OCI-LY7 (cell line): ENCODE data around the gene PLEKHG4B. TPM values are rescaled to one million over a fixed set of nuclear protein-coding genes. Genes with fewer than 3 reads are reported as not detected.

Experiments used
- BruUV-seq: library from RNA; stranded (reverse); fragments of 400-500 nt; replicated peaks from 2 replicates; lab custom pipeline; 2021; lab: Mats Ljungman, UMichigan
- CTCF ChIA-PET: fragments of 300-600 bp; sonication (Branson Sonifier 250); formaldehyde crosslinking; loops from one replicate; lab custom pipeline; 2022; ENCODE audit warnings: antibody characterized with exemption; ENCODE audit not compliant: unreplicated experiment; lab: Charles Lee
- POLR2A ChIA-PET: fragments of 300-600 bp; sonication (Branson Sonifier 250); formaldehyde crosslinking; loops from one replicate; lab custom pipeline; 2022; ENCODE audit warnings: antibody characterized with exemption; lab: Charles Lee
- DNase-seq: peaks from one replicate; pipeline ENCODE4 v3.0.0-alpha.2; 2015; ENCODE audit warnings: low spot score
- H2AFZ ChIP-seq: fragments of 200-600 bp; sonication (generic), shearing (Covaris generic); 2 replicates; pipeline ENCODE4 v1.6.1; 2014; ENCODE audit warnings: mild to moderate bottlenecking, antibody characterized with exemption, low read length, moderate library complexity
- H3K27ac ChIP-seq: fragments of 200-600 bp; sonication (generic); 2 replicates; pipeline ENCODE4 v1.5.1; 2014; ENCODE audit warnings: mixed run types, low read depth, mild to moderate bottlenecking, moderate library complexity, low read length, inconsistent platforms; ENCODE audit not compliant: poor library complexity, severe bottlenecking
- H3K36me3 ChIP-seq: fragments of 200-600 bp; sonication (generic); 2 replicates; pipeline ENCODE4 v1.6.1; 2014; ENCODE audit warnings: mild to moderate bottlenecking, antibody characterized with exemption, low read length, moderate library complexity, mixed read lengths; ENCODE audit not compliant: insufficient read depth
- H3K4me1 ChIP-seq: fragments of 200-600 bp; sonication (generic); 2 replicates; pipeline ENCODE4 v1.5.1; 2014; ENCODE audit warnings: mild to moderate bottlenecking, low read length; ENCODE audit not compliant: insufficient read depth, poor library complexity, severe bottlenecking
- H3K4me2 ChIP-seq: fragments of 200-600 bp; sonication (generic); 2 replicates; pipeline ENCODE4 v1.6.1; 2014; ENCODE audit warnings: mild to moderate bottlenecking, low read length
- H3K4me3 ChIP-seq: fragments of 200-600 bp; sonication (generic); 2 replicates; pipeline ENCODE4 v1.5.1; 2014; ENCODE audit warnings: mild to moderate bottlenecking, low read depth, low read length; ENCODE audit not compliant: poor library complexity, severe bottlenecking
- H3K79me2 ChIP-seq: fragments of 200-600 bp; sonication (generic); 2 replicates; pipeline ENCODE4 v1.6.1; 2016; ENCODE audit warnings: low read depth, mild to moderate bottlenecking, low read length, moderate library complexity, mixed read lengths; ENCODE audit not compliant: insufficient read depth
- H3K9me2 ChIP-seq: fragments of 200-600 bp; sonication (generic); 2 replicates; pipeline ENCODE4 v1.6.1; 2016; ENCODE audit warnings: mild to moderate bottlenecking, low read length, mixed read lengths; ENCODE audit not compliant: insufficient read depth
- H3K9me3 ChIP-seq: fragments of 200-600 bp; sonication (generic); 2 replicates; pipeline ENCODE4 v1.6.1; 2014; ENCODE audit warnings: mild to moderate bottlenecking, mixed run types, low read length, mixed read lengths
- H4K20me1 ChIP-seq: fragments of 200-600 bp; sonication (generic); 2 replicates; pipeline ENCODE4 v1.6.1; 2014; ENCODE audit warnings: mild to moderate bottlenecking, antibody characterized with exemption, low read length, moderate library complexity, mixed read lengths; ENCODE audit not compliant: insufficient read depth
- EZH2phosphoT487 ChIP-seq: fragments of 200-600 bp; sonication (generic); IDR thresholded peaks from 2 replicates; pipeline ENCODE4 v1.6.1; 2018; ENCODE audit warnings: low read depth, borderline replicate concordance, mild to moderate bottlenecking, mixed run types, antibody characterized with exemption, low read length, moderate library complexity, mixed read lengths
- intact Hi-C: fragments of 100-400 bp; cut with micrococcal nuclease; formaldehyde crosslinking; loops from one replicate; pipeline ENCODE4 v1.10.0; 2022; ENCODE audit not compliant: unreplicated experiment
- total RNA-seq, 2 experiments: library from RNA; depleted of rRNA in 1 of 2; stranded (reverse); fragments of >200 nt in 1 of 2; shearing (Covaris generic) in 1 of 2; gene quantifications; 2 replicates each; pipeline ENCODE4 v1.2.3, GENCODE V29; 2014 to 2022
- TF ChIP-seq, protein P1 (sequence below): fragments of 200-600 bp; sonication (generic); conservative IDR thresholded peaks from 2 replicates; pipeline ENCODE4 v1.5.1; 2014; ENCODE audit warnings: mild to moderate bottlenecking, antibody characterized with exemption, low read length, moderate library complexity, mixed read lengths

Gene PLEKHG4B
- total RNA-seq, 2 experiments from 2014 or later = 0.30 to 0.41 TPM

DNA sequence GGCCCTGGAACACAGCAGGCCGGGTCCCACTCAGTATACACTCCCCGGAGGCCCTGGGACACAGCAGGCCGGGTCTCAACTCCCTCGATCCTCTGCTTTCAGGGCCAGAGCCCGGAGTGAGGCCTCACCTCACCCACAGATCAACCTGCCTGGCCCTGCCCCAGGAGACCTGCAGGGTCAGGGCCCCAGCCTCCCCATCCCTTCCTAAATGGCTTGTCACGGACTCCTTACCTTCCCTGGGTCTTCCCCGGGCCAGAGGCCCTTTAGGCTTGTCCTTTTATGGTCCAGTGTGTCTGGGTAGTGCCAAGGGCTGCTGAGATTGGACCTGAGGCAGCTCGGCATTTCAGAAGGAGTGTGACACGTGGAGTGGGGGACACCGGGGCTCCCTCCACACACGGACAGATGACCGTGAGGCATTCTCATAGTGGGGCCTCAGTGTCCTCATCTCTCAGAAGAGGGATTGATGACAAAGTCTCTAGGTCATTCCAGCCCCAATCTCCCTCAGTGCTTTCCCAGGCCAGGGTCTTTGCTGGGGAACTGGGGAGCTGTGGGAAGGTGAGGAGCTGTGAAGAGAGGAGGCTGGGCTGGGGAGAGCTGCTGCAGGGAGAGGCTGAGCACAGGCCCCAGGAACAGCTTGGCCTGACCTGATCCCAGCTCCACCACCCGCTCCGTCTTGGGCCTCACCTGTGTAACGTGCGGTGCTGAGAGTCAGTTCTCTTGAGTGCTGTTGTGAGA is 18.0 kb upstream of the PLEKHG4B start:
- intact Hi-C loops = no loop called here
- no peaks in the 10 kb centered on the region for H3K79me2 ChIP-seq
- TF ChIP-seq EZH2phosphoT487 = no peak
- TF ChIP-seq, protein P1, sequence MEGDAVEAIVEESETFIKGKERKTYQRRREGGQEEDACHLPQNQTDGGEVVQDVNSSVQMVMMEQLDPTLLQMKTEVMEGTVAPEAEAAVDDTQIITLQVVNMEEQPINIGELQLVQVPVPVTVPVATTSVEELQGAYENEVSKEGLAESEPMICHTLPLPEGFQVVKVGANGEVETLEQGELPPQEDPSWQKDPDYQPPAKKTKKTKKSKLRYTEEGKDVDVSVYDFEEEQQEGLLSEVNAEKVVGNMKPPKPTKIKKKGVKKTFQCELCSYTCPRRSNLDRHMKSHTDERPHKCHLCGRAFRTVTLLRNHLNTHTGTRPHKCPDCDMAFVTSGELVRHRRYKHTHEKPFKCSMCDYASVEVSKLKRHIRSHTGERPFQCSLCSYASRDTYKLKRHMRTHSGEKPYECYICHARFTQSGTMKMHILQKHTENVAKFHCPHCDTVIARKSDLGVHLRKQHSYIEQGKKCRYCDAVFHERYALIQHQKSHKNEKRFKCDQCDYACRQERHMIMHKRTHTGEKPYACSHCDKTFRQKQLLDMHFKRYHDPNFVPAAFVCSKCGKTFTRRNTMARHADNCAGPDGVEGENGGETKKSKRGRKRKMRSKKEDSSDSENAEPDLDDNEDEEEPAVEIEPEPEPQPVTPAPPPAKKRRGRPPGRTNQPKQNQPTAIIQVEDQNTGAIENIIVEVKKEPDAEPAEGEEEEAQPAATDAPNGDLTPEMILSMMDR = no peak
- no peaks in the 10 kb centered on the region for H3K9me3 ChIP-seq
- H3K4me1 ChIP-seq = no peaks in the 10 kb centered on the region
- H3K27ac ChIP-seq = no peak overlapping the region
- no peak overlapping the region for H3K4me3 ChIP-seq
- H3K4me2 ChIP-seq = no peak overlapping the region
- H2AFZ ChIP-seq = no peak overlapping the region
- DNase-seq = no peak
- ChIA-PET CTCF (no interaction called here), POLR2A (no interaction called here)
- no peaks in the 10 kb centered on the region for H3K9me2 ChIP-seq
- no peaks in the 10 kb centered on the region for H4K20me1 ChIP-seq
- no peaks in the 10 kb centered on the region for H3K36me3 ChIP-seq
- BruUV-seq = no TSS peak

DNA sequence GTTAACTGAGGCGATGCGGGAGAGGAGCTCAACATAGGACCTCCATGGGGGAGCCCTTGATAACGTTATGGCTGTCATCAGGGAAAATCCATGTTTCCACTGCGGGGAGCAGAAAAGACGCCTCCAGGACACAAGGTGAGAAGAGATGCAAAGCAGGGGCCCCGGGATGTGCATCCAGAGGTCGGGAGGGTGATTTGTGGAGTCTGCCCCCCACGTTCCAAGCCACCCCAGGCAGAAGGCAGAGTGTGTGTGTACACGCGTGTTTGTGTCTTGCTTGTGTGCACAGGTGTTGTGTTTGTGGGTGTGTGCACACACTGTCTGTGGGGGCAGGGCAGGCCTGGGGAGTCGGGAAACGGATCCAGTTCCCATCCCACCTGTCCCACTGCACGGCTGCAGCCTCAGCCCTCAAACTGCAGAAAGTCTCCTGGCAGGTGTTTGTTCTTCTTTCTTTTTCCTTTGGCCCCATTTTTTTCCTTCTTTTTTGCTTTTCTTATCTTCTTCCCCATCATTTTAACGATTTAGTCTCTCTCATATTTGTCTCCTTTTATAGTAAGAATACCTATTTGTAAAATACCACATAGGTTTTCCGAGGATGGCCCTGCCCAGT is 17.4 kb upstream of the PLEKHG4B start:
- ChIA-PET POLR2A (no interaction called here), CTCF (no interaction called here)
- no TSS peak for BruUV-seq

More for the DNA sequence above, 17.4 kb upstream of the PLEKHG4B start:
- H4K20me1 ChIP-seq = no peaks in the 10 kb centered on the region
- H3K36me3 ChIP-seq = no peaks in the 10 kb centered on the region
- H3K4me1 ChIP-seq = no peaks in the 10 kb centered on the region
- intact Hi-C loops = no loop called here
- H3K4me2 ChIP-seq = no peak overlapping the region
- H3K9me2 ChIP-seq = no peaks in the 10 kb centered on the region
- TF ChIP-seq, protein P1 = no peak
- no peak for TF ChIP-seq EZH2phosphoT487
- H3K27ac ChIP-seq = no peak overlapping the region
- DNase-seq = no peak
- no peaks in the 10 kb centered on the region for H3K79me2 ChIP-seq
- H3K4me3 ChIP-seq = no peak overlapping the region
- H3K9me3 ChIP-seq = no peaks in the 10 kb centered on the region
- H2AFZ ChIP-seq = no peak overlapping the region
